ENCODE data around the gene UBE2N.

DNA sequence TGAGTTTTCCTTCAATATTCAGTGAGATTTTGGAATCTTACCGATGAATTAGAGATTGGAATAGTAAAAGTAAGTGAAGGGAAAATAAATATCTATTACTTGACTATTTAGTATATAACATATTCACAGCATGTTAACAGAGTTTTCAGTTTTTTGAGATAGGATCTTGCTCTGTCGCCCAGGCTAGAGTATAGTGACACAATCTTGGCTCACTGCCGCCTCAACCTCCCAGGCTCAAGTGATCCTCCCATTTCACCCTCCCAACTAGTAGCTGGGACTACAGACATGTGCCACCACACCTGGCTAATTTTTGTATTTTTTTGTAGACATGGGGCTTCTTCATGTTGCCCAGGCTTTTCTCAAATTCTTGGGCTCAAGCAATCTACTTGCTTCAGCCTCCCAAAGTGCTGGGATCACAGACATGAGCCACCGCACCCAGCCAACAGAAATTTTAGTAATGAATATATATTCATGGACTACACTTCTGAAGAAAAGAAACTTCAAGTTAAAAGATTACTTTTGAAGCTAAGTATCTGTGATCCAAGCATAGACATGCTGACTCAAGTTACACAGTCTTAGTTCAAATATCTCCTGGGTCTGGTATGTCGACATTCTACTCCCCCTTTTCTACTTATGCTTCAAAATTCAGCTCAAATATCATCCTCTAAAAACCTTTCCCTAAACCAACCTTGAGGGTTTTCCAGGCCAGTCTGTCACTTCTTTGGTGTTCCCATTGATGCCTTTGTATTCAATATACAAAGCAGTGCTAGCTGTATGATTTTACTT, 13.8 kb downstream of the UBE2N start:
- no peak for TF ChIP-seq POLR2A (IDR thresholded peaks at IDR 0.05)
- TF ChIP-seq, protein P1, sequence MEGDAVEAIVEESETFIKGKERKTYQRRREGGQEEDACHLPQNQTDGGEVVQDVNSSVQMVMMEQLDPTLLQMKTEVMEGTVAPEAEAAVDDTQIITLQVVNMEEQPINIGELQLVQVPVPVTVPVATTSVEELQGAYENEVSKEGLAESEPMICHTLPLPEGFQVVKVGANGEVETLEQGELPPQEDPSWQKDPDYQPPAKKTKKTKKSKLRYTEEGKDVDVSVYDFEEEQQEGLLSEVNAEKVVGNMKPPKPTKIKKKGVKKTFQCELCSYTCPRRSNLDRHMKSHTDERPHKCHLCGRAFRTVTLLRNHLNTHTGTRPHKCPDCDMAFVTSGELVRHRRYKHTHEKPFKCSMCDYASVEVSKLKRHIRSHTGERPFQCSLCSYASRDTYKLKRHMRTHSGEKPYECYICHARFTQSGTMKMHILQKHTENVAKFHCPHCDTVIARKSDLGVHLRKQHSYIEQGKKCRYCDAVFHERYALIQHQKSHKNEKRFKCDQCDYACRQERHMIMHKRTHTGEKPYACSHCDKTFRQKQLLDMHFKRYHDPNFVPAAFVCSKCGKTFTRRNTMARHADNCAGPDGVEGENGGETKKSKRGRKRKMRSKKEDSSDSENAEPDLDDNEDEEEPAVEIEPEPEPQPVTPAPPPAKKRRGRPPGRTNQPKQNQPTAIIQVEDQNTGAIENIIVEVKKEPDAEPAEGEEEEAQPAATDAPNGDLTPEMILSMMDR (IDR thresholded peaks at IDR 0.05), result no peak
- no peak for TF ChIP-seq POLR2AphosphoS5 (IDR thresholded peaks at IDR 0.05)

All from prostate gland (tissue), 2 donors.